Upper lobe of left lung (tissue), 4 donors: ENCODE measurements around the gene GCAT.

ENCODE experiments used
- CTCF ChIP-seq, 6 experiments: fragments of 450-650 bp in 4 of 6; fragments of 200-600 bp in 2 of 6; sonication (generic) in 2 of 6; IDR thresholded peaks; one replicate each; pipeline ENCODE4 v1.5.1; 2016 to 2019; ENCODE audit warnings: antibody characterized with exemption in 6 of 6
- POLR2A ChIP-seq, 4 donors: fragments of 450-650 bp; IDR thresholded peaks; one replicate each; pipeline ENCODE4 v1.5.1; 2016 to 2017; ENCODE audit warnings: antibody characterized with exemption in 4 of 4, mild to moderate bottlenecking in 2 of 4
- POLR2AphosphoS5 ChIP-seq, 2 donors: sonication (generic); formaldehyde crosslinking; IDR thresholded peaks; one replicate each; pipeline ENCODE4 v1.5.1; 2017; ENCODE audit warnings: antibody characterized with exemption in 2 of 2

GRCh38 chr22:37804881-37805809 is 2.6 kb upstream of the GCAT start:
- TF ChIP-seq CTCF (IDR thresholded peaks at IDR 0.05), result peak in 1 of 6 experiments; percentile 32
- peak in 3 of 4 donors; percentile 74 to 89 (median 85) for TF ChIP-seq POLR2A (IDR thresholded peaks at IDR 0.05)
- TF ChIP-seq POLR2AphosphoS5 (IDR thresholded peaks at IDR 0.05), result peak; percentile 84 to 98
